Thoracic aorta (tissue), 2 donors: ENCODE measurements around the gene YWHAE. TPM values are rescaled to one million over a fixed set of nuclear protein-coding genes. Genes with fewer than 3 reads are reported as not detected.
"Not testable (repeated sequence)": the region's sequence is repeated elsewhere in the genome, so short reads cannot be mapped to it uniquely, and the experiment has no call there.

Experiments
- ATAC-seq: fragments of 150-250 bp; one replicate; pipeline ENCODE4 v1.8.0; 2017; ENCODE audit warnings: low read depth; ENCODE audit not compliant: insufficient number of reproducible peaks, low FRiP score
- DNase-seq: peaks from one replicate; pipeline ENCODE4 v3.0.0-alpha.2; 2020; ENCODE audit warnings: low spot score
- H3K27ac ChIP-seq, 2 donors: fragments of 200-600 bp; sonication (generic); 1 replicate in 1 of 2; 2 replicates in 1 of 2; pipeline ENCODE4 v1.5.1; 2016; ENCODE audit warnings: mild to moderate bottlenecking in 2 of 2, moderate library complexity in 2 of 2
- H3K27me3 ChIP-seq: fragments of 200-600 bp; sonication (generic); replicated peaks from 2 replicates; pipeline ENCODE4 v1.6.0; 2016; ENCODE audit warnings: mild to moderate bottlenecking; ENCODE audit not compliant: insufficient read depth
- H3K36me3 ChIP-seq: fragments of 200-600 bp; sonication (generic); one replicate; pipeline ENCODE4 v1.5.1; 2016
- H3K4me1 ChIP-seq, 2 donors: fragments of 200-600 bp; sonication (generic); 1 replicate in 1 of 2; 2 replicates in 1 of 2; pipeline versions ENCODE4 v1.5.1 to v1.6.0; 2016; ENCODE audit warnings: low read depth in 2 of 2, mild to moderate bottlenecking in 1 of 2; ENCODE audit not compliant: control insufficient read depth in 1 of 2
- H3K4me3 ChIP-seq: fragments of 200-600 bp; sonication (generic); 2 replicates; pipeline ENCODE4 v1.5.1; 2016; ENCODE audit warnings: mild to moderate bottlenecking
- H3K9me3 ChIP-seq: fragments of 200-600 bp; sonication (generic); 2 replicates; pipeline ENCODE4 v1.5.1; 2016
- total RNA-seq, 2 donors: library from RNA; depleted of rRNA; stranded (reverse); fragments of >200 nt; gene quantifications; one replicate each; pipeline versions ENCODE4 v1.1.0 to v1.2.3, GENCODE V29; 2016
- TF ChIP-seq, protein P1 (sequence below): fragments of 200-600 bp; sonication (generic); IDR thresholded peaks from one replicate; pipeline ENCODE4 v1.5.1; 2019; ENCODE audit warnings: antibody characterized with exemption

The YWHAE gene
- total RNA-seq, 2 donors from 2014 or later, result 178 to 593 TPM

DNA sequence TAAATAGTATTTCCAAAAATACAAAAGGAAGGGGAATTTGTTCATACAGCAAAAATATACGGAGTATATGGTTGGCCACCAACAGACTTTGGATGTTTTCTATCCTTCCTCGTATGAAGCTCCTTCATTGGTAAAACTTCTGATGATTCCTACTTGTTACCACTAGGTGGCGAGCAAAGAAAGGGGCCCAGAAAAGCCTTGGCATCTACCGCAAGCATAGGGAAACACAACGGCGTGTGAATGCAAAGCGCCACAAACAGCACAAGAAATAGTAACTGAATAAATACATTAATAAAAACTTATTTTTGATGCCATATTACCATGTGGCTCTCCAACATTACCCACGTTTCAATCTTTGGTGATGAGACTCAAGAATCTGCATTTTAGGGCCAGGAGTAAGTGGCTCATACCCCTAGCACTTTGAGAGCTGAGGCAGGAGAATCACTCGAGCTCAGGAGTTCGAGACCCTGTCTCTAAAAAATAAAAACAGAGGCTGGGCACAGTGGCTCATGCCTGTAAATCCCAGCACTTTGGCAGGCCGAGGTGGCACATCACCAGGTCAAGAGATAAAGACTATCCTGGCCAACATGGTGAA, 34.5 kb downstream of the YWHAE start:
- peak overlapping the region in 1 of 2 donors; percentile 44 for H3K27ac ChIP-seq
- peaks cover 59 to 84% of the 10 kb centered on the region in 2 donors for H3K4me1 ChIP-seq
- no peak for DNase-seq
- H3K9me3 ChIP-seq, result no peaks in the 10 kb centered on the region
- ATAC-seq, result no peak
- TF ChIP-seq, protein P1, sequence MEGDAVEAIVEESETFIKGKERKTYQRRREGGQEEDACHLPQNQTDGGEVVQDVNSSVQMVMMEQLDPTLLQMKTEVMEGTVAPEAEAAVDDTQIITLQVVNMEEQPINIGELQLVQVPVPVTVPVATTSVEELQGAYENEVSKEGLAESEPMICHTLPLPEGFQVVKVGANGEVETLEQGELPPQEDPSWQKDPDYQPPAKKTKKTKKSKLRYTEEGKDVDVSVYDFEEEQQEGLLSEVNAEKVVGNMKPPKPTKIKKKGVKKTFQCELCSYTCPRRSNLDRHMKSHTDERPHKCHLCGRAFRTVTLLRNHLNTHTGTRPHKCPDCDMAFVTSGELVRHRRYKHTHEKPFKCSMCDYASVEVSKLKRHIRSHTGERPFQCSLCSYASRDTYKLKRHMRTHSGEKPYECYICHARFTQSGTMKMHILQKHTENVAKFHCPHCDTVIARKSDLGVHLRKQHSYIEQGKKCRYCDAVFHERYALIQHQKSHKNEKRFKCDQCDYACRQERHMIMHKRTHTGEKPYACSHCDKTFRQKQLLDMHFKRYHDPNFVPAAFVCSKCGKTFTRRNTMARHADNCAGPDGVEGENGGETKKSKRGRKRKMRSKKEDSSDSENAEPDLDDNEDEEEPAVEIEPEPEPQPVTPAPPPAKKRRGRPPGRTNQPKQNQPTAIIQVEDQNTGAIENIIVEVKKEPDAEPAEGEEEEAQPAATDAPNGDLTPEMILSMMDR, result peak; percentile 80
- no peaks in the 10 kb centered on the region for H3K36me3 ChIP-seq
- H3K4me3 ChIP-seq, result peak overlapping the region; percentile 24
- H3K27me3 ChIP-seq, result no peaks in the 10 kb centered on the region

DNA sequence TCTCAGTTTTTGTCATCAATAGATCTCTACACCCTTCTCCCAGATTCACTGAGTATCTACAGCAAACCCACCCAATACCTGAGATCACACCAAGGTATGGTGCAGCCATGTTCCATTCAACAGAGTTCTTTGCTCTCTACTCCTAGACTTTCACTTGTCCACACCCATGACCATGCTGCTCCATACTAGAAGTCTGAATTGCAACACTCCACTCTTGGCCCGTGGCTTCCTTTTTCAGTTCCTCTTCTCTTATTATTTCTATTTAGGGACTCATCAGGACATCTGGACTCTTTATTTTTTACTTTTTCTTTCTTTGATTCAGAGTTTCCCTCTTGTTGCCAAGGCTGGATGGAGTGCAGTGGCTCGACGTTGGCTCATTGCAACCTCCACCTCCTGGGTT, 37.1 kb downstream of the YWHAE start:
- TF ChIP-seq, protein P1, result no peak
- peak overlapping the region; percentile 7 for H3K4me3 ChIP-seq
- H3K27ac ChIP-seq, result no peak overlapping the region
- H3K9me3 ChIP-seq, result no peaks in the 10 kb centered on the region
- peaks cover 58 to 65% of the 10 kb centered on the region in 2 donors for H3K4me1 ChIP-seq
- no peak for DNase-seq
- H3K27me3 ChIP-seq, result no peaks in the 10 kb centered on the region
- no peak for ATAC-seq
- peaks cover 9% of the 10 kb centered on the region for H3K36me3 ChIP-seq

DNA sequence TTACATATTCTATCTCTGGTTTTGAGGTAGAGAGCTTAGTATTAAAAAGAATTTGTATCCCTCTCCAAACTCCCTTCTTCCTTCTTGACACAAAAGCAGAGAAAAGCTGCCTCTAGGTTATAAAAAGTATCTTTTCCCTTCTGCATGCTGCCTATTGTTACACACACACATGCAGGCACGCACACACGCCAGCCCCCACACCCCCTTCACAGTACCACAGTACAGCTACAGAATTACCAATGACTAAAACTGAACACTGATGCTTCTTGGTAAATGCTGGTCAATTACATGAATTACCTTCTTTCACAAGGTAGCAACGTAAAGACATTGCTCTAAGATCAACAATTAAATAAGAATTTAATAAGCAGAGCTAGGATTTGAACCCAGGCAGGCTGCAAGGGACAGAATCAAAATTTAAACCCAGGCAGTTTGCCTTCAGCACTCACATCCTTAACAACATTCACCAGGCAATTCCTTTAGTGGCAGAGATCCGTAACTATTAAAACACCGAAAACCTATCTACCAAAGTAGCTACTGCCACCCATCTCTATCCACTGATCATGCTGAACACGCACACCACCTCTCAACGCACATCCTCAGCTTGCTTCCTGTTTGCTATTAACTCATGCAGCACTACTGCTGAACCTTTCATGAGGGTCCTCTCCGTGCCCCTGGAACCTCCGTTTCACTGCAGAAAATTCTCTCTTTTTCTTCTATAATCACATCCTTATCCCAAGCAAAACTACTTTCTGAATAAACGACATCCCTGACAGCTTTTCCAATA, 37.8 kb downstream of the YWHAE start:
- TF ChIP-seq, protein P1, result no peak
- Histone ChIP-seq H3K36me3 (peaks cover 9% of the 10 kb centered on the region), H3K9me3 (no peaks in the 10 kb centered on the region), H3K27me3 (no peaks in the 10 kb centered on the region), H3K27ac (no peak overlapping the region), H3K4me3 (peak overlapping the region; percentile 7), H3K4me1 (peaks cover 58% of the 10 kb centered on the region in 2 donors)
- ATAC-seq (no peak), DNase-seq (no peak)

DNA sequence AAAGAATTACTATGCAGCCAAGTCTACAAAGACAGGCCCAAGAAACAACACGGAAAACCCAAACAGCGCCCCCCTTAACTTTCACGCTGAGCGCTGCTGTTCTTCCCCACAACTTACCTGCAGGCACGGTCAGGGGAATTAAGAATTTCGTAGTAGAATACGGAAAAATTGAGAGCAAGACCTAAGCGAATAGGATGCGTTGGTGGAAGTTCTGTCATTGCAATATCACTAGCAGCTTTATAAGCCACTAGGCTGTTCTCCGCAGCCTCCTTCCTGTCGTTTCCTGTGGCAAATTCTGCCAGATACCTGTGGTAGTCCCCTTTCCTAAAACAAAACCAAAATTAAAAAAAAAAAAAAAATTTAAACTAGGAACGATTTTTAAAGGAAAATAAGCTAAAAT, 39.0 kb downstream of the YWHAE start:
- ATAC-seq (no peak), DNase-seq (no peak)
- peaks cover 9% of the 10 kb centered on the region for H3K36me3 ChIP-seq
- H3K4me3 ChIP-seq, result no peak overlapping the region
- TF ChIP-seq, protein P1, result no peak
- peaks cover 45 to 48% of the 10 kb centered on the region in 2 donors for H3K4me1 ChIP-seq
- H3K27me3 ChIP-seq, result no peaks in the 10 kb centered on the region
- no peaks in the 10 kb centered on the region for H3K9me3 ChIP-seq
- peak overlapping the region in 1 of 2 donors; percentile 46 for H3K27ac ChIP-seq

DNA sequence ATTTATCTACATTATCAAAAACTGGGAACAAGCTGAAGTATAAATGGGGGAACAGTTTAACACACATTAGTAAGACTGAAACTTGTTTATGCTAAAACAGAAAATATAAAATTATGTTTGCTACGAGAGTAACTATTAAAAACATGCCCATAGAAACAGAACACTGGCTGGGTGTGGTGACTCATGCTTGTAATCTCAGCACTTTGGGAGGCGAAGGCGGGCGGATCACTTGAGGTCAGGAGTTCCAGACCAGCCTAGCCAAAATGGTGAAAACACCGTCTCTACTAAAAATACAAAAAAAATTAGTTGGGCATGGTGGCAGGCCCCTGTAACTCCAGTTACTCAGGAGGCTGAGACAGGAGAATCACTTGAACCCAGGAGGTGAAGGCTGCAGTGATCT, 39.7 kb downstream of the YWHAE start:
- peaks cover 39 to 42% of the 10 kb centered on the region in 2 donors for H3K4me1 ChIP-seq

More for the DNA sequence above, 39.7 kb downstream of the YWHAE start:
- DNase-seq, H3K4me3 ChIP-seq, H3K36me3 ChIP-seq, ATAC-seq, H3K27me3 ChIP-seq, H3K9me3 ChIP-seq: not testable (repeated sequence)
- peak overlapping the region; percentile 22 to 46 for H3K27ac ChIP-seq
